Measurements from ENCODE around the gene TSTD1. TPM values are rescaled to one million over a fixed set of nuclear protein-coding genes. Genes with fewer than 3 reads are reported as not detected.
"Not testable (repeated sequence)": the region's sequence is repeated elsewhere in the genome, so short reads cannot be mapped to it uniquely, and the experiment has no call there.

TSTD1 gene
- polyA plus RNA-seq, 2 donors, result 92.4 to 117 TPM

- no peaks in the 10 kb centered on the region for H3K27me3 ChIP-seq (ENCODE audit: control insufficient read depth in 1 of 2, insufficient read depth in 2 of 2, low read length in 2 of 2)
- H3K9me3 ChIP-seq (ENCODE audit: control insufficient read depth in 2 of 2, insufficient read depth in 1 of 2, low read depth in 1 of 2, low read length in 1 of 2), result no peaks in the 10 kb centered on the region
- H3K36me3 ChIP-seq (ENCODE audit: control insufficient read depth in 2 of 2, insufficient read depth in 2 of 2, low read length in 1 of 2), result peaks cover 9 to 34% of the 10 kb centered on the region in 2 donors
- WGBS, 2 donors, result 0% methylated on average over 45 to 48 of the region's 48 CpGs
- H3K4me3 ChIP-seq (ENCODE audit: low read depth in 1 of 2, low read length in 2 of 2), result peak overlapping the region; percentile 72 to 97
- H3K4me1 ChIP-seq (ENCODE audit: control insufficient read depth in 2 of 2, insufficient read depth in 2 of 2, low read length in 1 of 2), result peaks cover 0 to 4% of the 10 kb centered on the region in 2 donors
- H3K27ac ChIP-seq (ENCODE audit: low read depth in 2 of 2, low read length in 1 of 2), result peak overlapping the region; percentile 93 to 96
These were observed 6.4 kb upstream of the TSTD1 start for GRCh38 chr1:161044908-161045735.

- H3K27me3 ChIP-seq (ENCODE audit: control insufficient read depth in 1 of 2, insufficient read depth in 2 of 2, low read length in 2 of 2), result no peaks in the 10 kb centered on the region
- peaks cover 0 to 4% of the 10 kb centered on the region in 2 donors for H3K4me1 ChIP-seq (ENCODE audit: control insufficient read depth in 2 of 2, insufficient read depth in 2 of 2, low read length in 1 of 2)
- no peaks in the 10 kb centered on the region for H3K9me3 ChIP-seq (ENCODE audit: control insufficient read depth in 2 of 2, insufficient read depth in 1 of 2, low read depth in 1 of 2, low read length in 1 of 2)
- peak overlapping the region; percentile 75 to 93 for H3K27ac ChIP-seq (ENCODE audit: low read depth in 2 of 2, low read length in 1 of 2)
- peaks cover 11 to 40% of the 10 kb centered on the region in 2 donors for H3K36me3 ChIP-seq (ENCODE audit: control insufficient read depth in 2 of 2, insufficient read depth in 2 of 2, low read length in 1 of 2)
- H3K4me3 ChIP-seq (ENCODE audit: low read depth in 1 of 2, low read length in 2 of 2), result peak overlapping the region; percentile 72 to 97
These were observed 5.8 kb upstream of the TSTD1 start for GRCh38 chr1:161044535-161044907.

- H3K27ac ChIP-seq (ENCODE audit: low read depth in 2 of 2, low read length in 1 of 2), result peak overlapping the region in 1 of 2 donors; percentile 17
- peaks cover 15 to 29% of the 10 kb centered on the region in 2 donors for H3K36me3 ChIP-seq (ENCODE audit: control insufficient read depth in 2 of 2, insufficient read depth in 2 of 2, low read length in 1 of 2)
- 74% methylated on average over 5 of the region's 5 CpGs for WGBS, 2 donors
- H3K9me3 ChIP-seq (ENCODE audit: control insufficient read depth in 2 of 2, insufficient read depth in 1 of 2, low read depth in 1 of 2, low read length in 1 of 2), result no peaks in the 10 kb centered on the region
- no peak overlapping the region for H3K4me3 ChIP-seq (ENCODE audit: low read depth in 1 of 2, low read length in 2 of 2)
- no peaks in the 10 kb centered on the region for H3K27me3 ChIP-seq (ENCODE audit: control insufficient read depth in 1 of 2, insufficient read depth in 2 of 2, low read length in 2 of 2)
- peaks cover 0 to 5% of the 10 kb centered on the region in 2 donors for H3K4me1 ChIP-seq (ENCODE audit: control insufficient read depth in 2 of 2, insufficient read depth in 2 of 2, low read length in 1 of 2)
These were observed 782 bp upstream of the TSTD1 start for GRCh38 chr1:161039546-161039945.

DNA sequence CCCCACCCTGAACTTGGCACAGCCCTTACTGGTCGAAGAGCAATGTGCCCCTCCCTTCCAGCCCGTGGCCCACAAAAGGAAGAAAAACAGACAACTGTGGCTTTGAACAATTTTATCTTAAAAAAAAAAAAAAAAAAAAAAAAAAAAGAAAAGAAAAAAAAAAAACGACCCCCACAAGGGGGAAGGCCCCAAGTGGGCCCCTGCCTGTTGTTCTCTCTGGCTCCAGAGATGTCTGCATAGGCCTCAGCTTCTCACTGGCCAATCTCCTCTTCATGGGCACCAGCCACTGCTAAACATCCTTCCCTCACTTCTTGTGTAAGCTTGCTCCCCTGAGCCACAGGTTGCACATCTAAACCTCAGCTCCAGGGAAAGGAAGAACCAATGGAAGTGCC, 386 bp upstream of the TSTD1 start:
- H3K27ac ChIP-seq (ENCODE audit: low read depth in 2 of 2, low read length in 1 of 2), result peak overlapping the region; percentile 89 to 90
- WGBS, 2 donors, result 8 to 13% methylated on average over 3 of the region's 3 CpGs
- H3K4me1 ChIP-seq (ENCODE audit: control insufficient read depth in 2 of 2, insufficient read depth in 2 of 2, low read length in 1 of 2), result peaks cover 0 to 5% of the 10 kb centered on the region in 2 donors
- no peaks in the 10 kb centered on the region for H3K9me3 ChIP-seq (ENCODE audit: control insufficient read depth in 2 of 2, insufficient read depth in 1 of 2, low read depth in 1 of 2, low read length in 1 of 2)
- H3K36me3 ChIP-seq (ENCODE audit: control insufficient read depth in 2 of 2, insufficient read depth in 2 of 2, low read length in 1 of 2), result peaks cover 15 to 29% of the 10 kb centered on the region in 2 donors
- H3K4me3 ChIP-seq (ENCODE audit: low read depth in 1 of 2, low read length in 2 of 2), result peak overlapping the region; percentile 68 to 88
- H3K27me3 ChIP-seq (ENCODE audit: control insufficient read depth in 1 of 2, insufficient read depth in 2 of 2, low read length in 2 of 2), result no peaks in the 10 kb centered on the region

DNA sequence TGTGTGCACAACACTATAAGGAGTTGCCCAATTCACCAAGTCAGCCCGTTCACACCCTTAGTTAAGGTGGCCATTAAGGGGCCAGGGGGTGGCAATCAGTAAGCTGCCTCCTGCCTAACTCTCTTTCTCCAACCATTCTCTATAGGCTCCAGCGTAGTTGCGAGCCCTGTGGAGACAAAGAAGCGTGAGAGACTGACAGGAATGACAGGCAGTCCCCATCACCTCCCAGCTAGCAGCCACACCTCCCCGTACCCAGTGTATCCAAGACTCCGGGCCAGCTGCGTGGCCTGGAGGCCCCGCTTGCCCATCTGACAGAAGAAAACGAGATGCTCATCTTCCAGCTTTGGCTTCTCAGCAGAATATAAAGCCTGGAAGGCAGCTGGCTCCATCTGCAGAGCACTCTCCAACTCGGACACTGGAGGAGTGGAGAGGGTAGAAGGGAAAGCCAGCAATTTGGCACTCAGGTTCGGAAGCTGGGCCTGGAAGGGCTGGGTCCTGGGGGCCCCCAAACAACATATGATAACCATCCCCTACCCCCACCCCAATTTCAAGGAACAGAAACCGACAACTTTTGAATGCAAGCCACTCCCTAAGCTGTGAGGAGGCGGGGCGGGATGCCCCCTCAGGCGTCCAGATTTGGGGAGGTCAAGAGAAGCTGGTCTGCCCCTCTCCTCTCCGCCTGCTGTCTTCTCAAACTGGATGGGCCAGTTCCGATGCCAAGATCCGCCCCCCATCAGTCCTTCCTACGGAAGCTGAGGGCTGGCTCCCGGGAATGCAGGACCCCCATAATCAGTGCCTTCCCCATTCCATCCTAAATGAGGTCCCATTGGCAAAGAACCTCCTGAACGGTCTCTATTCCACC, 872 bp downstream of the TSTD1 start:
- Histone ChIP-seq H3K27me3 (ENCODE audit: control insufficient read depth in 1 of 2, insufficient read depth in 2 of 2, low read length in 2 of 2) (no peaks in the 10 kb centered on the region), H3K9me3 (ENCODE audit: control insufficient read depth in 2 of 2, insufficient read depth in 1 of 2, low read depth in 1 of 2, low read length in 1 of 2) (no peaks in the 10 kb centered on the region), H3K36me3 (ENCODE audit: control insufficient read depth in 2 of 2, insufficient read depth in 2 of 2, low read length in 1 of 2) (peaks cover 15 to 29% of the 10 kb centered on the region in 2 donors), H3K4me1 (ENCODE audit: control insufficient read depth in 2 of 2, insufficient read depth in 2 of 2, low read length in 1 of 2) (peaks cover 0 to 5% of the 10 kb centered on the region in 2 donors), H3K27ac (ENCODE audit: low read depth in 2 of 2, low read length in 1 of 2) (peak overlapping the region; percentile 89 to 90), H3K4me3 (ENCODE audit: low read depth in 1 of 2, low read length in 2 of 2) (peak overlapping the region; percentile 68 to 88)
- 36 to 40% methylated on average over 21 of the region's 21 CpGs for WGBS, 2 donors

DNA sequence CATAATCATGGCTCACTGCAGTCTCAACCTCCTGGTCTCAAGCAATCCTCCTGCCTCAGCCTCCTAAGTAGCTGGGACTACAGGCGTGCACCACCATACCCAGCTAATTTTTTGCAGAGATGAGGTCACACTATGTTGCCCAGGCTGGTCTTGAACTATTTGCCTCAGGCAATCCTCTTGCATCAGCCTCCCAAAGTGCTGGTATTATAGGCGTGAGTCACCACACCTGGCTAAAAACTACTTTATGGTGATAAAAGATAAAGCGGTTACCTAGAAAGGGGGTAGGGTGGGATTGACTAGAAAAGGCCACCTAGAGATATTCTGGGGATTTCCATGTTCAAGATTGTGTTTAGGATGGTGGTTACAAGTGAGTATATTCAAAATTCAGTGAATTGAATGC, 5.0 kb downstream of the TSTD1 start:
- no peaks in the 10 kb centered on the region for H3K9me3 ChIP-seq (ENCODE audit: control insufficient read depth in 2 of 2, insufficient read depth in 1 of 2, low read depth in 1 of 2, low read length in 1 of 2)
- no peaks in the 10 kb centered on the region for H3K27me3 ChIP-seq (ENCODE audit: control insufficient read depth in 1 of 2, insufficient read depth in 2 of 2, low read length in 2 of 2)
- H3K36me3 ChIP-seq (ENCODE audit: control insufficient read depth in 2 of 2, insufficient read depth in 2 of 2, low read length in 1 of 2), result no peaks in the 10 kb centered on the region
- no peak overlapping the region for H3K27ac ChIP-seq (ENCODE audit: low read depth in 2 of 2, low read length in 1 of 2)
- 83 to 86% methylated on average over 3 of the region's 3 CpGs for WGBS, 2 donors
- H3K4me3 ChIP-seq (ENCODE audit: low read depth in 1 of 2, low read length in 2 of 2), result no peak overlapping the region
- peaks cover 0 to 5% of the 10 kb centered on the region in 2 donors for H3K4me1 ChIP-seq (ENCODE audit: control insufficient read depth in 2 of 2, insufficient read depth in 2 of 2, low read length in 1 of 2)

GRCh38 chr1:161032409-161032808, 6.4 kb downstream of the TSTD1 start:
- Histone ChIP-seq H3K4me1 (ENCODE audit: control insufficient read depth in 2 of 2, insufficient read depth in 2 of 2, low read length in 1 of 2) (no peaks in the 10 kb centered on the region), H3K27ac (ENCODE audit: low read depth in 2 of 2, low read length in 1 of 2) (no peak overlapping the region), H3K4me3 (ENCODE audit: low read depth in 1 of 2, low read length in 2 of 2) (no peak overlapping the region), H3K36me3 (ENCODE audit: control insufficient read depth in 2 of 2, insufficient read depth in 2 of 2, low read length in 1 of 2) (no peaks in the 10 kb centered on the region), H3K27me3 (ENCODE audit: control insufficient read depth in 1 of 2, insufficient read depth in 2 of 2, low read length in 2 of 2) (no peaks in the 10 kb centered on the region), H3K9me3 (ENCODE audit: control insufficient read depth in 2 of 2, insufficient read depth in 1 of 2, low read depth in 1 of 2, low read length in 1 of 2) (no peaks in the 10 kb centered on the region)
- 70 to 75% methylated on average over 1 of the region's 1 CpG for WGBS, 2 donors

DNA sequence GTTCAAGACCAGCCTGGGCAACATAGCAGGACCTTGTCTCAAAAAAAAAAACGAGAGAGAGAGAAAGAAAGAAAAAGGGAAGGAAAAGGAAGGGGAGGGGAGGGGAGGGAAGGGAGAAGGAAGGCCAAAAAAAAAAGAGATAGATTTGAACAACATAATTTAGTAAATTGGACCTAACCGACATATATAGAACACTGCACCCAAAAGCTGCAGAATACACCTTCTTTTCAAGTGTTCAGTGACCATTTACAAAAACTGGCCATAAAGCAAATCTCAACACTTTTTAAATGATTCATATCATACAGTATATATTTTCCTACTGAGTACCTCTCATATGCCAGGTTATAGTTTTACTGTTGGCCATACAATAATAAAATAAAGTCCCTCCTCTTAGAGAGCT, 6.9 kb downstream of the TSTD1 start:
- Histone ChIP-seq H3K27me3 (ENCODE audit: control insufficient read depth in 1 of 2, insufficient read depth in 2 of 2, low read length in 2 of 2) (no peaks in the 10 kb centered on the region), H3K27ac (ENCODE audit: low read depth in 2 of 2, low read length in 1 of 2) (no peak overlapping the region), H3K36me3 (ENCODE audit: control insufficient read depth in 2 of 2, insufficient read depth in 2 of 2, low read length in 1 of 2) (no peaks in the 10 kb centered on the region), H3K4me1 (ENCODE audit: control insufficient read depth in 2 of 2, insufficient read depth in 2 of 2, low read length in 1 of 2) (no peaks in the 10 kb centered on the region), H3K4me3 (ENCODE audit: low read depth in 1 of 2, low read length in 2 of 2) (no peak overlapping the region), H3K9me3 (ENCODE audit: control insufficient read depth in 2 of 2, insufficient read depth in 1 of 2, low read depth in 1 of 2, low read length in 1 of 2) (no peaks in the 10 kb centered on the region)
- WGBS, 2 donors, result 64 to 66% methylated on average over 2 of the region's 2 CpGs

GRCh38 chr1:161029466-161029865, 9.3 kb downstream of the TSTD1 start:
- not testable (repeated sequence) for H3K9me3 ChIP-seq (ENCODE audit: control insufficient read depth in 2 of 2, insufficient read depth in 1 of 2, low read depth in 1 of 2, low read length in 1 of 2); H3K27me3 ChIP-seq (ENCODE audit: control insufficient read depth in 1 of 2, insufficient read depth in 2 of 2, low read length in 2 of 2); H3K4me1 ChIP-seq (ENCODE audit: control insufficient read depth in 2 of 2, insufficient read depth in 2 of 2, low read length in 1 of 2); H3K36me3 ChIP-seq (ENCODE audit: control insufficient read depth in 2 of 2, insufficient read depth in 2 of 2, low read length in 1 of 2); H3K27ac ChIP-seq (ENCODE audit: low read depth in 2 of 2, low read length in 1 of 2); H3K4me3 ChIP-seq (ENCODE audit: low read depth in 1 of 2, low read length in 2 of 2)
- 96 to 99% methylated on average over 26 to 32 of the region's 32 CpGs for WGBS, 2 donors
